Neural progenitor cell (in vitro differentiated cells): ENCODE measurements around the gene BTBD3. TPM values are rescaled to one million over a fixed set of nuclear protein-coding genes. Genes with fewer than 3 reads are reported as not detected.

ENCODE experiments used
- DNase-seq: peaks from one replicate; pipeline ENCODE4 v3.0.0-alpha.2; 2016; ENCODE audit warnings: low spot score
- H2AFZ ChIP-seq: fragments of 200-600 bp; sonication (generic); replicated peaks from 2 replicates; pipeline ENCODE4 v1.6.1; 2016; ENCODE audit warnings: antibody characterized with exemption
- H3F3A ChIP-seq: fragments of 200-600 bp; sonication (generic); 2 replicates; pipeline ENCODE4 v1.6.1; 2016; ENCODE audit warnings: antibody characterized with exemption, low read depth
- H3K27ac ChIP-seq: fragments of 200-600 bp; sonication (generic); 2 replicates; pipeline ENCODE4 v1.5.1; 2016; ENCODE audit warnings: mild to moderate bottlenecking
- H3K27me3 ChIP-seq: fragments of 200-600 bp; sonication (generic); 2 replicates; pipeline ENCODE4 v1.6.1; 2016; ENCODE audit warnings: mild to moderate bottlenecking, moderate library complexity
- H3K36me3 ChIP-seq: fragments of 200-600 bp; sonication (generic); 2 replicates; pipeline ENCODE4 v1.5.1; 2016
- H3K4me1 ChIP-seq: fragments of 200-600 bp; sonication (generic); 2 replicates; pipeline ENCODE4 v1.6.1; 2016; ENCODE audit warnings: mixed run types
- H3K4me2 ChIP-seq: fragments of 200-600 bp; sonication (generic); 2 replicates; pipeline ENCODE4 v1.6.1; 2016
- H3K4me3 ChIP-seq: fragments of 200-600 bp; sonication (generic); 2 replicates; pipeline ENCODE4 v1.5.1; 2016
- H3K79me2 ChIP-seq: fragments of 200-600 bp; sonication (generic); 2 replicates; pipeline ENCODE4 v1.6.1; 2016; ENCODE audit warnings: low read depth
- H3K9ac ChIP-seq: fragments of 200-600 bp; sonication (generic); 2 replicates; pipeline ENCODE4 v1.6.1; 2016
- H3K9me3 ChIP-seq: fragments of 200-600 bp; sonication (generic); 2 replicates; pipeline ENCODE4 v1.5.1; 2016; ENCODE audit warnings: low read depth
- H4K20me1 ChIP-seq: fragments of 200-600 bp; sonication (generic); 2 replicates; pipeline ENCODE4 v1.6.1; 2016; ENCODE audit warnings: low read depth
- H3K27ac Mint-ChIP-seq: 3 replicates; pipeline ENCODE4 v1.8.0; 2021; ENCODE audit warnings: mixed read lengths
- H3K27me3 Mint-ChIP-seq: 2 replicates; pipeline ENCODE4 v1.8.0; 2022; ENCODE audit warnings: low read depth, mild to moderate bottlenecking, inconsistent platforms, moderate library complexity, mixed read lengths; ENCODE audit not compliant: insufficient read depth
- H3K36me3 Mint-ChIP-seq: 3 replicates; pipeline ENCODE4 v1.8.0; 2021; ENCODE audit warnings: mixed read lengths
- H3K4me1 Mint-ChIP-seq: 3 replicates; pipeline ENCODE4 v1.8.0; 2021; ENCODE audit warnings: mixed read lengths
- H3K4me3 Mint-ChIP-seq: 3 replicates; pipeline ENCODE4 v1.8.0; 2021; ENCODE audit warnings: mild to moderate bottlenecking, moderate library complexity, mixed read lengths
- H3K9me3 Mint-ChIP-seq: 3 replicates; pipeline ENCODE4 v1.8.0; 2020; ENCODE audit warnings: mixed read lengths
- EZH2 ChIP-seq: fragments of 200-600 bp; sonication (generic); IDR thresholded peaks from 2 replicates; pipeline ENCODE4 v1.6.1; 2017; ENCODE audit warnings: antibody characterized with exemption, mild to moderate bottlenecking, moderate library complexity
- EZH2phosphoT487 ChIP-seq: fragments of 200-600 bp; sonication (generic); IDR thresholded peaks from 2 replicates; pipeline ENCODE4 v1.6.1; 2017; ENCODE audit warnings: antibody characterized with exemption
- total RNA-seq: library from RNA; depleted of rRNA; stranded (reverse); fragments of >200 nt; gene quantifications from 2 replicates; pipeline ENCODE4 v1.2.3, GENCODE V29; 2015; ENCODE audit warnings: low replicate concordance
- TF ChIP-seq, protein P1 (sequence below): fragments of 200-600 bp; sonication (generic); IDR thresholded peaks from 2 replicates; pipeline ENCODE4 v1.5.1; 2017; ENCODE audit warnings: antibody characterized with exemption, mild to moderate bottlenecking

Gene BTBD3
- total RNA-seq, 1 donor from 2014 or later: 114 TPM

GRCh38 chr20:11921321-11921720 is 3.6 kb downstream of the BTBD3 start:
- Histone ChIP-seq H3K4me1 (peaks cover 13% of the 10 kb centered on the region), H2AFZ (no peak overlapping the region), H3K27ac (no peak overlapping the region), H3K4me3 (no peak overlapping the region), H3K27me3 (no peaks in the 10 kb centered on the region), H3F3A (no peaks in the 10 kb centered on the region), H3K9ac (no peak overlapping the region), H3K36me3 (no peaks in the 10 kb centered on the region), H3K9me3 (no peaks in the 10 kb centered on the region), H3K4me2 (no peak overlapping the region), H3K79me2 (peaks cover 55% of the 10 kb centered on the region), H4K20me1 (peaks cover 60% of the 10 kb centered on the region)
- DNase-seq: no peak
- H3K27me3 Mint-ChIP-seq: no peaks in the 10 kb centered on the region
- H3K4me1 Mint-ChIP-seq: peaks cover 14% of the 10 kb centered on the region
- H3K27ac Mint-ChIP-seq: no peak overlapping the region
- TF ChIP-seq, protein P1, sequence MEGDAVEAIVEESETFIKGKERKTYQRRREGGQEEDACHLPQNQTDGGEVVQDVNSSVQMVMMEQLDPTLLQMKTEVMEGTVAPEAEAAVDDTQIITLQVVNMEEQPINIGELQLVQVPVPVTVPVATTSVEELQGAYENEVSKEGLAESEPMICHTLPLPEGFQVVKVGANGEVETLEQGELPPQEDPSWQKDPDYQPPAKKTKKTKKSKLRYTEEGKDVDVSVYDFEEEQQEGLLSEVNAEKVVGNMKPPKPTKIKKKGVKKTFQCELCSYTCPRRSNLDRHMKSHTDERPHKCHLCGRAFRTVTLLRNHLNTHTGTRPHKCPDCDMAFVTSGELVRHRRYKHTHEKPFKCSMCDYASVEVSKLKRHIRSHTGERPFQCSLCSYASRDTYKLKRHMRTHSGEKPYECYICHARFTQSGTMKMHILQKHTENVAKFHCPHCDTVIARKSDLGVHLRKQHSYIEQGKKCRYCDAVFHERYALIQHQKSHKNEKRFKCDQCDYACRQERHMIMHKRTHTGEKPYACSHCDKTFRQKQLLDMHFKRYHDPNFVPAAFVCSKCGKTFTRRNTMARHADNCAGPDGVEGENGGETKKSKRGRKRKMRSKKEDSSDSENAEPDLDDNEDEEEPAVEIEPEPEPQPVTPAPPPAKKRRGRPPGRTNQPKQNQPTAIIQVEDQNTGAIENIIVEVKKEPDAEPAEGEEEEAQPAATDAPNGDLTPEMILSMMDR: no peak
- TF ChIP-seq EZH2 (no peak), EZH2phosphoT487 (no peak)
- H3K36me3 Mint-ChIP-seq: peaks cover 36% of the 10 kb centered on the region
- no peaks in the 10 kb centered on the region for H3K9me3 Mint-ChIP-seq
- no peak overlapping the region for H3K4me3 Mint-ChIP-seq

DNA sequence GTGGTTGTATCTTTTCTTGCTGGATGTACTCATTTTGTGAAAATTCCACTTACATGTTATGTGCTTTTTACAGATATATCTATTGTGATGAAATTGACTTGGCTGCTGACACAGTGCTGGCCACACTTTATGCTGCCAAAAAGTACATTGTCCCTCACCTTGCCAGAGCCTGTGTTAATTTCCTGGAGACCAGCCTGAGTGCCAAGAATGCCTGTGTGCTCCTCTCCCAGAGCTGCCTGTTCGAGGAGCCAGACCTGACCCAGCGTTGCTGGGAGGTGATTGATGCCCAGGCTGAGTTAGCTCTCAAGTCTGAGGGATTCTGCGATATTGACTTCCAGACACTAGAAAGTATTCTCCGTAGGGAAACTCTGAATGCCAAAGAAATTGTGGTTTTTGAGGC is 4.9 kb downstream of the BTBD3 start:
- H3K27ac ChIP-seq: no peak overlapping the region
- no peak overlapping the region for H3K9ac ChIP-seq
- no peak for DNase-seq
- TF ChIP-seq, protein P1: no peak
- no peak for TF ChIP-seq EZH2phosphoT487
- TF ChIP-seq EZH2: no peak
- Mint-ChIP-seq H3K4me3 (no peak overlapping the region), H3K27ac (no peak overlapping the region), H3K4me1 (peaks cover 14% of the 10 kb centered on the region), H3K27me3 (no peaks in the 10 kb centered on the region), H3K9me3 (no peaks in the 10 kb centered on the region), H3K36me3 (peaks cover 48% of the 10 kb centered on the region)
- no peak overlapping the region for H3K4me2 ChIP-seq
- H3K9me3 ChIP-seq: no peaks in the 10 kb centered on the region
- peaks cover 20% of the 10 kb centered on the region for H3K4me1 ChIP-seq
- H3K27me3 ChIP-seq: no peaks in the 10 kb centered on the region
- peaks cover 43% of the 10 kb centered on the region for H3K79me2 ChIP-seq
- H2AFZ ChIP-seq: no peak overlapping the region
- peaks cover 57% of the 10 kb centered on the region for H4K20me1 ChIP-seq
- H3K36me3 ChIP-seq: no peaks in the 10 kb centered on the region
- no peaks in the 10 kb centered on the region for H3F3A ChIP-seq
- H3K4me3 ChIP-seq: no peak overlapping the region

DNA sequence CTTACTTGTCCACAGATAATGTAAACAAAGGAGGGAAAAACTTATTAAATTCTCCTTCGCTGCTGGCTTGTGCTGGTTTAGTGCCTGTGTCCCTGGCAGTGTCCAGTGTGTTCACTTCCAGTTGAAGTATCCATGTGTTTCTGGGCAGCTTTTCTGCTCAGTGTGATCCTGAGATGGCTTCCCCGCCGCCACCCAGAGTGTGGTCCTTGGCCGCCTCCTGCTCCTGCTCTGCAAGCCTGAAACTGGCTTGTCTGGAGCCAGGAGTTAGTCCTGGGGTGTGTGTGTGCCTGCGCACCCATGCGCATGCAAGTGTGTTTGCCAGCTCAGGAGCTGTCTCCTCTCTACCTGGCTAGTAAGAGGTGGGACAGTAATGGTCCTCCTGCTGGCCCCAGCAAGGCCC is 7.2 kb downstream of the BTBD3 start:
- no peaks in the 10 kb centered on the region for H3K27me3 ChIP-seq
- H2AFZ ChIP-seq: no peak overlapping the region
- Mint-ChIP-seq H3K36me3 (peaks cover 56% of the 10 kb centered on the region), H3K4me3 (no peak overlapping the region), H3K4me1 (no peaks in the 10 kb centered on the region), H3K9me3 (no peaks in the 10 kb centered on the region), H3K27me3 (no peaks in the 10 kb centered on the region), H3K27ac (no peak overlapping the region)
- H3K36me3 ChIP-seq: no peaks in the 10 kb centered on the region
- no peaks in the 10 kb centered on the region for H3F3A ChIP-seq
- H4K20me1 ChIP-seq: peaks cover 34% of the 10 kb centered on the region
- TF ChIP-seq, protein P1: no peak
- TF ChIP-seq EZH2phosphoT487 (no peak), EZH2 (no peak)
- DNase-seq: no peak
- H3K4me3 ChIP-seq: no peak overlapping the region
- peaks cover 19% of the 10 kb centered on the region for H3K79me2 ChIP-seq
- H3K9me3 ChIP-seq: no peaks in the 10 kb centered on the region
- peaks cover 13% of the 10 kb centered on the region for H3K4me1 ChIP-seq
- no peak overlapping the region for H3K4me2 ChIP-seq
- H3K27ac ChIP-seq: no peak overlapping the region
- H3K9ac ChIP-seq: no peak overlapping the region
